Measurements from ENCODE around the gene IKZF4. TPM values are rescaled to one million over a fixed set of nuclear protein-coding genes. Genes with fewer than 3 reads are reported as not detected.

Gene IKZF4
- total RNA-seq, 2 experiments from 2014 or later = 2.5 to 5.0 TPM

- Mint-ChIP-seq H3K4me1 (ENCODE audit: low read depth) (peaks cover 30% of the 10 kb centered on the region), H3K27me3 (no peaks in the 10 kb centered on the region), H3K36me3 (ENCODE audit: low read depth) (peaks cover 47% of the 10 kb centered on the region), H3K4me3 (no peak overlapping the region), H3K9me3 (no peaks in the 10 kb centered on the region), H3K27ac (peak overlapping the region; percentile 76)
- Histone ChIP-seq H3K4me1 (ENCODE audit: insufficient read depth, low read length) (peaks cover 22% of the 10 kb centered on the region), H3K27me3 (ENCODE audit: control insufficient read depth in 1 of 2, insufficient read depth in 2 of 2, low read length in 2 of 2) (no peaks in the 10 kb centered on the region), H3K4me3 (ENCODE audit: low read length) (no peak overlapping the region), H3K27ac (ENCODE audit: low read depth in 1 of 2, low read length in 2 of 2) (no peak overlapping the region), H3K36me3 (ENCODE audit: insufficient read depth, low read length) (peaks cover 25% of the 10 kb centered on the region), H3K9me3 (ENCODE audit: control insufficient read depth in 1 of 2, insufficient read depth in 1 of 2, low read length in 2 of 2) (no peaks in the 10 kb centered on the region)
- ChIA-PET CTCF (interaction anchor here (1.0 kb wide), 1 partner anchor 29 kb away, joined by 3 read pairs; no protein-coding TSS in a partner anchor), POLR2A (no interaction called here)
- ATAC-seq (ENCODE audit: poor library complexity) (peak; percentile 33), DNase-seq (peak in 2 of 14 experiments; percentile 54 to 60)
- no peak for TF ChIP-seq CTCF (IDR thresholded peaks at IDR 0.05)
- intact Hi-C loops (cut with DNase I, micrococcal nuclease) = no loop called here
Observed at GRCh38 chr12:56034586-56035332, 13.9 kb downstream of the IKZF4 start.

GRCh38 chr12:56037161-56037560 is 16.3 kb downstream of the IKZF4 start:
- TF ChIP-seq CTCF (IDR thresholded peaks at IDR 0.05) = no peak
- Mint-ChIP-seq H3K4me3 (no peak overlapping the region), H3K4me1 (ENCODE audit: low read depth) (peaks cover 39% of the 10 kb centered on the region), H3K9me3 (no peaks in the 10 kb centered on the region), H3K27me3 (no peaks in the 10 kb centered on the region), H3K27ac (no peak overlapping the region), H3K36me3 (ENCODE audit: low read depth) (peaks cover 42% of the 10 kb centered on the region)
- Histone ChIP-seq H3K4me1 (ENCODE audit: insufficient read depth, low read length) (peaks cover 28% of the 10 kb centered on the region), H3K4me3 (ENCODE audit: low read length) (no peak overlapping the region), H3K27ac (ENCODE audit: low read depth in 1 of 2, low read length in 2 of 2) (peak overlapping the region in 1 of 2 donors; percentile 29), H3K27me3 (ENCODE audit: control insufficient read depth in 1 of 2, insufficient read depth in 2 of 2, low read length in 2 of 2) (no peaks in the 10 kb centered on the region), H3K36me3 (ENCODE audit: insufficient read depth, low read length) (peaks cover 23% of the 10 kb centered on the region), H3K9me3 (ENCODE audit: control insufficient read depth in 1 of 2, insufficient read depth in 1 of 2, low read length in 2 of 2) (no peaks in the 10 kb centered on the region)
- intact Hi-C loops (cut with DNase I, micrococcal nuclease) = no loop called here
- CTCF ChIA-PET = interaction anchor here (1.3 kb wide), 2 partner anchors 10 to 16 kb away, joined by 4 to 6 read pairs; partner anchors contain the start of gene IKZF4
- DNase-seq = no peak
- POLR2A ChIA-PET = no interaction called here
- ATAC-seq (ENCODE audit: poor library complexity) = no peak

- peaks cover 19% of the 10 kb centered on the region for H3K36me3 ChIP-seq (ENCODE audit: insufficient read depth, low read length)
- DNase-seq (no peak), ATAC-seq (ENCODE audit: poor library complexity) (no peak)
- no peak for TF ChIP-seq CTCF (IDR thresholded peaks at IDR 0.05)
- CTCF ChIA-PET = interaction anchor here (0.8 to 1.3 kb wide), 3 partner anchors 8 to 17 kb away, joined by 3 to 6 read pairs (median 4); partner anchors contain the start of gene IKZF4
- H3K4me1 ChIP-seq (ENCODE audit: insufficient read depth, low read length) = peaks cover 31% of the 10 kb centered on the region
- Mint-ChIP-seq H3K4me1 (ENCODE audit: low read depth) (peaks cover 40% of the 10 kb centered on the region), H3K36me3 (ENCODE audit: low read depth) (peaks cover 42% of the 10 kb centered on the region), H3K27ac (peak overlapping the region; percentile 61), H3K27me3 (no peaks in the 10 kb centered on the region), H3K9me3 (no peaks in the 10 kb centered on the region), H3K4me3 (no peak overlapping the region)
- no peak overlapping the region for H3K27ac ChIP-seq (ENCODE audit: low read depth in 1 of 2, low read length in 2 of 2)
- POLR2A ChIA-PET = no interaction called here
- intact Hi-C loops (cut with DNase I, micrococcal nuclease) = no loop called here
- H3K9me3 ChIP-seq (ENCODE audit: control insufficient read depth in 1 of 2, insufficient read depth in 1 of 2, low read length in 2 of 2) = no peaks in the 10 kb centered on the region
- no peak overlapping the region for H3K4me3 ChIP-seq (ENCODE audit: low read length)
- no peaks in the 10 kb centered on the region for H3K27me3 ChIP-seq (ENCODE audit: control insufficient read depth in 1 of 2, insufficient read depth in 2 of 2, low read length in 2 of 2)
Observed at GRCh38 chr12:56038022-56038655, 17.3 kb downstream of the IKZF4 start.

Data from CD4-positive, alpha-beta T cell (primary cell).